A673 (cell line): ENCODE data around the gene STMN3. TPM values are rescaled to one million over a fixed set of nuclear protein-coding genes. Genes with fewer than 3 reads are reported as not detected.
A peak's percentile ranks its signal among the peaks of the same experiment; 100 is the strongest.

Source experiments
- BruUV-seq: library from RNA; stranded (reverse); fragments of 400-500 nt; replicated peaks from 2 replicates; lab custom pipeline; 2021; lab: Mats Ljungman, UMichigan
- CTCF ChIA-PET: fragments of 300-600 bp; sonication (Branson Sonifier 250); formaldehyde crosslinking; loops from one replicate; lab custom pipeline; 2022; ENCODE audit warnings: antibody characterized with exemption; lab: Charles Lee
- POLR2A ChIA-PET: fragments of 300-600 bp; sonication (Branson Sonifier 250); formaldehyde crosslinking; loops from one replicate; lab custom pipeline; 2022; ENCODE audit warnings: antibody characterized with exemption; ENCODE audit not compliant: low non-redundant PET; lab: Charles Lee
- DNase-seq: peaks from one replicate; pipeline ENCODE4 v3.0.0-alpha.2; 2015; ENCODE audit warnings: low spot score
- H3K27ac ChIP-seq: fragments of 200-600 bp; sonication (generic); 2 replicates; pipeline ENCODE4 v1.5.1; 2016; ENCODE audit warnings: mixed run types, low read depth, mild to moderate bottlenecking, mixed read lengths, antibody characterized with exemption, low read length; ENCODE audit not compliant: poor library complexity, severe bottlenecking
- H3K27me3 ChIP-seq: fragments of 200-600 bp; sonication (generic); replicated peaks from 2 replicates; pipeline ENCODE4 v1.6.1; 2017; ENCODE audit warnings: mixed run types, low read depth, mild to moderate bottlenecking, mixed read lengths, antibody characterized with exemption, low read length; ENCODE audit not compliant: insufficient read depth, poor library complexity
- H3K36me3 ChIP-seq: fragments of 200-600 bp; sonication (generic); 2 replicates; pipeline ENCODE4 v1.6.1; 2016; ENCODE audit warnings: mixed run types, mild to moderate bottlenecking, mixed read lengths, antibody characterized with exemption, low read length; ENCODE audit not compliant: insufficient read depth, poor library complexity, severe bottlenecking
- H3K4me1 ChIP-seq: fragments of 200-600 bp; sonication (generic); 2 replicates; pipeline ENCODE4 v1.6.1; 2017; ENCODE audit warnings: mixed run types, mild to moderate bottlenecking, mixed read lengths, antibody characterized with exemption, low read length; ENCODE audit not compliant: insufficient read depth, poor library complexity, severe bottlenecking
- H3K4me3 ChIP-seq: fragments of 200-600 bp; sonication (generic); 2 replicates; pipeline ENCODE4 v1.5.1; 2016; ENCODE audit warnings: low read depth, mixed run types, mild to moderate bottlenecking, mixed read lengths, low read length; ENCODE audit not compliant: poor library complexity, severe bottlenecking
- H3K9me3 ChIP-seq: fragments of 200-600 bp; sonication (generic); 2 replicates; pipeline ENCODE4 v1.6.1; 2016; ENCODE audit warnings: mixed run types, low read depth, mild to moderate bottlenecking, mixed read lengths, antibody characterized with exemption, low read length; ENCODE audit not compliant: poor library complexity, severe bottlenecking
- CTCF ChIP-seq: fragments of 300-800, 200-600 bp; sonication (generic); conservative IDR thresholded peaks from 2 replicates; pipeline ENCODE4 v1.5.1; 2017; ENCODE audit warnings: low read depth, mild to moderate bottlenecking, antibody characterized with exemption, low read length, moderate library complexity, mixed read lengths
- EZH2 ChIP-seq: fragments of 200-600 bp; sonication (generic); IDR thresholded peaks from 2 replicates; pipeline ENCODE4 v1.6.1; 2017; ENCODE audit warnings: borderline replicate concordance, low read depth, mild to moderate bottlenecking, mixed read lengths, antibody characterized with exemption, low read length; ENCODE audit not compliant: poor library complexity, severe bottlenecking
- intact Hi-C: fragments of 100-400 bp; cut with micrococcal nuclease; formaldehyde crosslinking; loops from one replicate; pipeline ENCODE4 v1.10.0; 2022; ENCODE audit not compliant: unreplicated experiment
- total RNA-seq: library from RNA; stranded (reverse); gene quantifications from 2 replicates; pipeline ENCODE4 v1.2.3, GENCODE V29; 2021

The STMN3 gene
- total RNA-seq, 1 experiment from 2014 or later = 115 TPM

GRCh38 chr20:63612276-63612931, 40.8 kb downstream of the STMN3 start:
- ChIA-PET CTCF (no interaction called here), POLR2A (no interaction called here)
- H3K27me3 ChIP-seq = no peaks in the 10 kb centered on the region
- DNase-seq = no peak
- peaks cover 2% of the 10 kb centered on the region for H3K36me3 ChIP-seq
- H3K9me3 ChIP-seq = no peaks in the 10 kb centered on the region
- intact Hi-C loops = no loop called here
- no peaks in the 10 kb centered on the region for H3K4me1 ChIP-seq
- H3K27ac ChIP-seq = no peak overlapping the region
- H3K4me3 ChIP-seq = no peak overlapping the region
- TF ChIP-seq CTCF = no peak
- no peak for TF ChIP-seq EZH2
- no TSS peak for BruUV-seq

GRCh38 chr20:63611646-63612045, 41.6 kb downstream of the STMN3 start:
- no peak for DNase-seq
- Histone ChIP-seq H3K27ac (no peak overlapping the region), H3K36me3 (peaks cover under 1% of the 10 kb centered on the region), H3K27me3 (no peaks in the 10 kb centered on the region), H3K9me3 (no peaks in the 10 kb centered on the region), H3K4me3 (no peak overlapping the region), H3K4me1 (no peaks in the 10 kb centered on the region)
- POLR2A ChIA-PET = no interaction called here
- BruUV-seq = no TSS peak
- CTCF ChIA-PET = interaction anchor here (0.6 kb wide), 1 partner anchor 178 kb away, joined by 3 read pairs; no protein-coding TSS in a partner anchor
- intact Hi-C loops = no loop called here
- TF ChIP-seq CTCF (no peak), EZH2 (no peak)

- intact Hi-C loops = no loop called here
- no TSS peak for BruUV-seq
Measured at GRCh38 chr20:63610581-63611435, 42.4 kb downstream of the STMN3 start.

More at GRCh38 chr20:63610581-63611435, 42.4 kb downstream of the STMN3 start:
- Histone ChIP-seq H3K9me3 (no peaks in the 10 kb centered on the region), H3K4me1 (no peaks in the 10 kb centered on the region), H3K27ac (peak overlapping the region; percentile 23), H3K36me3 (no peaks in the 10 kb centered on the region), H3K4me3 (no peak overlapping the region), H3K27me3 (no peaks in the 10 kb centered on the region)
- ChIA-PET CTCF (no interaction called here), POLR2A (no interaction called here)
- no peak for DNase-seq
- TF ChIP-seq EZH2 (no peak), CTCF (no peak)
